GM19025 (cell line): Measurements from ENCODE around the gene RAB1B.
"Not testable (repeated sequence)": the region's sequence is repeated elsewhere in the genome, so short reads cannot be mapped to it uniquely, and the experiment has no call there.

Experiments used
- ATAC-seq: cut with Tn5 transposase; IDR thresholded peaks from one replicate; pipeline ENCODE4 v1.9.1; 2021; ENCODE audit warnings: mild to moderate bottlenecking, low read depth, moderate library complexity; ENCODE audit not compliant: unreplicated experiment

Gene RAB1B

GRCh38 chr11:66294626-66295620 lies 26.5 kb downstream of the RAB1B start:
- no peak for ATAC-seq

GRCh38 chr11:66297610-66298009 lies 29.2 kb downstream of the RAB1B start:
- no peak for ATAC-seq

- no peak for ATAC-seq
Measured at GRCh38 chr11:66299186-66299585, 30.7 kb downstream of the RAB1B start.

- ATAC-seq, result no peak
Measured at GRCh38 chr11:66302656-66303055, 34.2 kb downstream of the RAB1B start.

GRCh38 chr11:66309475-66309874 lies 41.0 kb downstream of the RAB1B start:
- no peak for ATAC-seq

- ATAC-seq, result no peak
Measured at GRCh38 chr11:66310324-66310723, 41.9 kb downstream of the RAB1B start.

GRCh38 chr11:66310803-66311440 lies 42.5 kb downstream of the RAB1B start:
- ATAC-seq, result not testable (repeated sequence)

GRCh38 chr11:66311470-66311964 lies 43.1 kb downstream of the RAB1B start:
- ATAC-seq, result no peak

GRCh38 chr11:66311965-66312548 lies 43.6 kb downstream of the RAB1B start:
- ATAC-seq, result peak; percentile 75

- peak; percentile 47 for ATAC-seq
Measured at GRCh38 chr11:66312549-66313320, 44.3 kb downstream of the RAB1B start.

GRCh38 chr11:66313321-66314185 lies 45.1 kb downstream of the RAB1B start:
- ATAC-seq, result no peak

GRCh38 chr11:66314186-66314501 lies 45.7 kb downstream of the RAB1B start:
- ATAC-seq, result no peak

- ATAC-seq, result no peak
Measured at GRCh38 chr11:66314561-66315497, 46.4 kb downstream of the RAB1B start.

- no peak for ATAC-seq
Measured at GRCh38 chr11:66315498-66315885, 47.1 kb downstream of the RAB1B start.

- ATAC-seq, result no peak
Measured at GRCh38 chr11:66315921-66316811, 47.7 kb downstream of the RAB1B start.

GRCh38 chr11:66316849-66317251 lies 48.4 kb downstream of the RAB1B start, which contains the start of gene CD248:
TSS of gene CD248 (minus strand) at chr11:66317044. CDS start at chr11:66317027, 17 bp downstream.
- ATAC-seq, result no peak

- no peak for ATAC-seq
Measured at GRCh38 chr11:66317322-66317722, 48.9 kb downstream of the RAB1B start.
